ENCODE results near the gene GALNT9.

- TF ChIP-seq CTCF (IDR thresholded peaks at IDR 0.05) (no peak), POLR2A (IDR thresholded peaks at IDR 0.05) (no peak)
Measured at GRCh38 chr12:132356691-132357622, 27.6 kb upstream of the GALNT9 start.

All from right lobe of liver (tissue), 4 donors.